Astrocyte (in vitro differentiated cells and primary cell): ENCODE data around the gene PNKP. TPM values are rescaled to one million over a fixed set of nuclear protein-coding genes. Genes with fewer than 3 reads are reported as not detected.

ENCODE experiments used
- DNase-seq: peaks from one replicate; pipeline ENCODE4 v3.0.0-alpha.2; 2010; ENCODE audit warnings: low read depth
- FAIRE-seq: peaks from 2 replicates; lab custom pipeline; 2011; peaks lifted over from hg19 to GRCh38; lab: Jason Lieb, UNC
- H2AFZ ChIP-seq: 2 replicates; pipeline ENCODE4 v1.6.0; 2012; ENCODE audit warnings: low read depth, low read length, inconsistent platforms
- H3K27ac ChIP-seq: 2 replicates; pipeline ENCODE4 v1.5.1; 2011; ENCODE audit warnings: low read depth, low read length, inconsistent platforms
- H3K27me3 ChIP-seq: 2 replicates; pipeline ENCODE4 v1.6.0; 2011; ENCODE audit warnings: low read length, inconsistent platforms; ENCODE audit not compliant: insufficient read depth
- H3K36me3 ChIP-seq: 2 replicates; pipeline ENCODE4 v1.5.1; 2011; ENCODE audit warnings: low read length, inconsistent platforms; ENCODE audit not compliant: insufficient read depth
- H3K4me1 ChIP-seq: 2 replicates; pipeline ENCODE4 v1.5.1; 2011; ENCODE audit warnings: low read length, inconsistent platforms; ENCODE audit not compliant: insufficient read depth
- H3K4me2 ChIP-seq: 2 replicates; pipeline ENCODE4 v1.6.0; 2012; ENCODE audit warnings: low read length, inconsistent platforms
- H3K4me3 ChIP-seq: 2 replicates; pipeline ENCODE4 v1.5.1; 2011; ENCODE audit warnings: low read depth, mild to moderate bottlenecking, low read length, inconsistent platforms; ENCODE audit not compliant: insufficient read depth
- H3K79me2 ChIP-seq: 2 replicates; pipeline ENCODE4 v1.6.0; 2012; ENCODE audit warnings: mild to moderate bottlenecking, low read length, inconsistent platforms; ENCODE audit not compliant: insufficient read depth
- H3K9ac ChIP-seq: 2 replicates; pipeline ENCODE4 v1.6.0; 2012; ENCODE audit warnings: mild to moderate bottlenecking, low read length, inconsistent platforms
- H3K9me3 ChIP-seq: 2 replicates; pipeline ENCODE4 v1.5.1; 2012; ENCODE audit warnings: low read depth, mild to moderate bottlenecking, low read length, inconsistent platforms; ENCODE audit not compliant: insufficient read depth
- H4K20me1 ChIP-seq: 2 replicates; pipeline ENCODE4 v1.6.0; 2012; ENCODE audit warnings: low read length, inconsistent platforms; ENCODE audit not compliant: insufficient read depth
- H3K27ac Mint-ChIP-seq: one replicate; pipeline ENCODE4 v1.8.0; 2021; ENCODE audit warnings: mild to moderate bottlenecking, mixed read lengths; ENCODE audit not compliant: unreplicated experiment
- H3K27me3 Mint-ChIP-seq: one replicate; pipeline ENCODE4 v1.8.0; 2021; ENCODE audit warnings: low read depth, mixed read lengths; ENCODE audit not compliant: unreplicated experiment
- H3K36me3 Mint-ChIP-seq: one replicate; pipeline ENCODE4 v1.8.0; 2021; ENCODE audit warnings: low read depth, mixed read lengths; ENCODE audit not compliant: unreplicated experiment
- H3K4me1 Mint-ChIP-seq: one replicate; pipeline ENCODE4 v1.8.0; 2021; ENCODE audit warnings: low read depth, mixed read lengths; ENCODE audit not compliant: unreplicated experiment
- H3K4me3 Mint-ChIP-seq: one replicate; pipeline ENCODE4 v1.8.0; 2021; ENCODE audit warnings: mild to moderate bottlenecking, moderate library complexity, mixed read lengths; ENCODE audit not compliant: unreplicated experiment
- H3K9me3 Mint-ChIP-seq: one replicate; pipeline ENCODE4 v1.8.0; 2021; ENCODE audit warnings: mild to moderate bottlenecking, mixed read lengths; ENCODE audit not compliant: unreplicated experiment
- CTCF ChIP-seq: IDR thresholded peaks from 2 replicates; pipeline ENCODE4 v1.5.1; 2011; ENCODE audit warnings: low read depth, mild to moderate bottlenecking, inconsistent platforms, low read length, moderate library complexity; ENCODE audit not compliant: insufficient read depth
- EZH2 ChIP-seq: IDR thresholded peaks from 2 replicates; pipeline ENCODE4 v1.6.1; 2012; ENCODE audit warnings: mild to moderate bottlenecking, low read length, inconsistent platforms; ENCODE audit not compliant: insufficient read depth
- total RNA-seq: library from RNA; stranded (reverse); gene quantifications from 2 replicates; pipeline ENCODE4 v1.2.1, GENCODE V29; 2021

PNKP gene
- total RNA-seq, 1 donor from 2014 or later: 54.8 TPM

GRCh38 chr19:49872245-49873128 lies 5.1 kb upstream of the PNKP start:
- Mint-ChIP-seq H3K36me3 (peaks cover 14% of the 10 kb centered on the region), H3K9me3 (no peaks in the 10 kb centered on the region), H3K27me3 (no peaks in the 10 kb centered on the region), H3K27ac (peak overlapping the region; percentile 34), H3K4me1 (peaks cover 6% of the 10 kb centered on the region), H3K4me3 (peak overlapping the region; percentile 60)
- TF ChIP-seq CTCF (no peak), EZH2 (no peak)
- Histone ChIP-seq H3K9me3 (no peaks in the 10 kb centered on the region), H3K27ac (no peak overlapping the region), H3K27me3 (no peaks in the 10 kb centered on the region), H3K36me3 (peaks cover 4% of the 10 kb centered on the region), H3K79me2 (peaks cover 52% of the 10 kb centered on the region), H3K9ac (no peak overlapping the region), H2AFZ (no peak overlapping the region), H3K4me3 (no peak overlapping the region), H3K4me2 (no peak overlapping the region), H4K20me1 (no peaks in the 10 kb centered on the region), H3K4me1 (peaks cover 30% of the 10 kb centered on the region)
- no peak for DNase-seq
- no peak for FAIRE-seq

GRCh38 chr19:49871349-49871985 lies 4.1 kb upstream of the PNKP start:
- peak overlapping the region; percentile 63 for H3K27ac Mint-ChIP-seq

More at GRCh38 chr19:49871349-49871985, 4.1 kb upstream of the PNKP start:
- Histone ChIP-seq H3K4me3 (no peak overlapping the region), H4K20me1 (no peaks in the 10 kb centered on the region), H2AFZ (no peak overlapping the region), H3K9ac (no peak overlapping the region), H3K4me1 (peaks cover 36% of the 10 kb centered on the region), H3K36me3 (peaks cover 4% of the 10 kb centered on the region), H3K27me3 (no peaks in the 10 kb centered on the region), H3K27ac (no peak overlapping the region), H3K9me3 (no peaks in the 10 kb centered on the region), H3K79me2 (peaks cover 58% of the 10 kb centered on the region), H3K4me2 (no peak overlapping the region)
- Mint-ChIP-seq H3K4me1 (peaks cover 6% of the 10 kb centered on the region), H3K4me3 (peak overlapping the region; percentile 60), H3K36me3 (peaks cover 14% of the 10 kb centered on the region), H3K27me3 (no peaks in the 10 kb centered on the region), H3K9me3 (no peaks in the 10 kb centered on the region)
- no peak for FAIRE-seq
- DNase-seq: no peak
- TF ChIP-seq CTCF (no peak), EZH2 (no peak)
